Lower lobe of right lung (tissue), 2 donors: ENCODE measurements around the gene DDR2. TPM values are rescaled to one million over a fixed set of nuclear protein-coding genes. Genes with fewer than 3 reads are reported as not detected.
"Not testable (repeated sequence)": the region's sequence is repeated elsewhere in the genome, so short reads cannot be mapped to it uniquely, and the experiment has no call there.

ENCODE experiments used
- ATAC-seq, 2 donors: fragments of 200-7000 bp; cut with Tn5 transposase; one replicate each; pipeline ENCODE4 v1.9.1; 2020 to 2022; ENCODE audit warnings: mild to moderate bottlenecking in 2 of 2, moderate library complexity in 2 of 2
- DNase-seq: peaks from one replicate; pipeline ENCODE4 v3.0.0-alpha.2; 2020
- H3K27ac ChIP-seq: fragments of 200-600 bp; one replicate; pipeline ENCODE4 v1.8.0; 2022
- H3K27me3 ChIP-seq: fragments of 200-600 bp; one replicate; pipeline ENCODE4 v1.8.0; 2022; ENCODE audit warnings: low read depth
- H3K36me3 ChIP-seq: fragments of 200-600 bp; one replicate; pipeline ENCODE4 v1.8.0; 2022; ENCODE audit warnings: mild to moderate bottlenecking
- H3K4me1 ChIP-seq: fragments of 200-600 bp; one replicate; pipeline ENCODE4 v1.8.0; 2022
- H3K4me3 ChIP-seq: fragments of 200-600 bp; one replicate; pipeline ENCODE4 v1.8.0; 2022; ENCODE audit warnings: mild to moderate bottlenecking
- H3K9me3 ChIP-seq: fragments of 200-600 bp; one replicate; pipeline ENCODE4 v1.8.0; 2022
- CTCF ChIP-seq: fragments of 200-600 bp; IDR thresholded peaks from one replicate; pipeline ENCODE4 v1.8.0; 2022; ENCODE audit warnings: antibody characterized with exemption, mild to moderate bottlenecking
- intact Hi-C: fragments of 100-400 bp; cut with DNase I; formaldehyde crosslinking; loops from one replicate; pipeline ENCODE4 v1.11.0; 2022
- long read RNA-seq: library from polyadenylated mRNA; unstranded; transcript quantifications from one replicate; pipeline ENCODE4 v2.0.0, GENCODE V29; 2021
- total RNA-seq: library from RNA; stranded (reverse); fragmentation: NEBNext Ultra II Directional; extraction: Animal tissue kit (Norgen Biotek cat#: 25700); gene quantifications from one replicate; pipeline ENCODE4 v1.2.1, GENCODE V29; 2021
- donor health status: DM: no; HTN: yes; CAD: no; lungs with severe emphysema.

The DDR2 gene
- total RNA-seq, result 47.0 TPM
- long read RNA-seq, transcript DDR2-201 (18 exons, 3,096 nt), result major isoform, 9 of 36 reads
- long read RNA-seq, partial matches to known transcripts, result 20 of 36 reads
- long read RNA-seq, other reads (novel, unspliced or antisense), result 7 of 36 reads

DNA sequence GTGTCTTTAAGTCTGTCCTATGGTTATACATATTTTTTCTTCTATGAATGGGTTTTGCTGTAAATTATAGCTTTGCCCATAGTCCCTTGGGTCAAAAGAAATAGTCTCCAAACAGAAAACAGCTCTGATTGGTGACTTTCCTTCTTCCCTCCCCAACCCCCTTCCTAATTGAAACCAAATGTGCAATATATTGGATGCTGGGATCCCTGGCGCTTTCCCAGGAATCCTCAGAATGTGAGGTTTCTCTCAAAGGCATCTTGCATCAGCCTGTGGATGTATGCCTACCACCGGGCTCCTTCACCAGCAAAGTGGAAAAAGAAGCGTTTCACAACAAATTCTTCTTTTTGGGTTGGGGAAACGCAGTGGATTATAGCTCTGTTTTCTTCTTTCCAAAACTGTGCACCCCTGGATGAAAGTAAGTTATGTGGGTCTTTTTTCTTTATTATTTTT lies at the start of gene DDR2:
Gene DDR2, plus strand, starts transcription at position 248 of the 450 bp plus-strand sequence. CDS start 86,600 bp downstream, outside the sequence.
- H3K27ac ChIP-seq, result peak within 1 kb of the TSS; percentile 57
- H3K9me3 ChIP-seq, result no peaks in the 10 kb centered on the region
- no peak for TF ChIP-seq CTCF
- H3K27me3 ChIP-seq, result no peaks in the 10 kb centered on the region
- DNase-seq (no peak), ATAC-seq (peak; percentile 38 to 52)
- H3K4me1 ChIP-seq, result peaks cover 6% of the 10 kb centered on the region
- intact Hi-C loops, result no loop called here
- H3K4me3 ChIP-seq, result peak within 1 kb of the TSS; percentile 50
- H3K36me3 ChIP-seq, result no peaks in the 10 kb centered on the region

DNA sequence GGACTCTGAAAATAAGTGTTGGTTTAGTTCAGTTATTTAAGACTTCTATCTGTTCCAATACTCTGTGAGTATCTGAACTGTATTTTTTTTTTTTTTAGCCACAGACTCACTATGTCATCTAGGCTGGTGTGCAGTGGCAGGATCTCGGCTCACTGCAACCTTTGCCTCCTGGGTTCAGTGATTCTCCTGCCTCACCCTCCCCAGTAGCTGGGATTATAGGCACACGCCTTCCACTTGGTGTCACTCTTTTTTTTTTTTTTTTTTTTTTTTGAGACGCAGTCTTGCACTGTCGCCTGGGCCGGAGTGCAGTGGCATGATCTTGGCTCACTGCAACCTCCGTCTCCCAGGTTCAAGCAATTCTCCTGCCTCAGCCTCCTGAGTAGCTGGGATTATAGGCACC lies 49.4 kb upstream of the DDR2 start:
- DNase-seq, H3K4me1 ChIP-seq, H3K9me3 ChIP-seq, ATAC-seq, H3K27ac ChIP-seq, H3K4me3 ChIP-seq, H3K27me3 ChIP-seq, intact Hi-C loops: not testable (repeated sequence)
- peaks cover 58% of the 10 kb centered on the region for H3K36me3 ChIP-seq

GRCh38 chr1:162585101-162585500 lies 47.2 kb upstream of the DDR2 start:
- intact Hi-C loops, ATAC-seq: not testable (repeated sequence)

GRCh38 chr1:162587347-162587746 lies 44.9 kb upstream of the DDR2 start:
- no peak overlapping the region for H3K27ac ChIP-seq
- H3K4me3 ChIP-seq, result no peak overlapping the region
- no peaks in the 10 kb centered on the region for H3K4me1 ChIP-seq
- intact Hi-C loops, result no loop called here
- no peaks in the 10 kb centered on the region for H3K27me3 ChIP-seq
- DNase-seq (no peak), ATAC-seq (no peak)
- no peaks in the 10 kb centered on the region for H3K9me3 ChIP-seq
- H3K36me3 ChIP-seq, result peaks cover 75% of the 10 kb centered on the region
- no peak for TF ChIP-seq CTCF

More at GRCh38 chr1:162585101-162585500, 47.2 kb upstream of the DDR2 start:
- H3K27me3 ChIP-seq, H3K9me3 ChIP-seq, H3K4me3 ChIP-seq, DNase-seq, H3K27ac ChIP-seq, H3K4me1 ChIP-seq: not testable (repeated sequence)
- H3K36me3 ChIP-seq, result peaks cover 66% of the 10 kb centered on the region

DNA sequence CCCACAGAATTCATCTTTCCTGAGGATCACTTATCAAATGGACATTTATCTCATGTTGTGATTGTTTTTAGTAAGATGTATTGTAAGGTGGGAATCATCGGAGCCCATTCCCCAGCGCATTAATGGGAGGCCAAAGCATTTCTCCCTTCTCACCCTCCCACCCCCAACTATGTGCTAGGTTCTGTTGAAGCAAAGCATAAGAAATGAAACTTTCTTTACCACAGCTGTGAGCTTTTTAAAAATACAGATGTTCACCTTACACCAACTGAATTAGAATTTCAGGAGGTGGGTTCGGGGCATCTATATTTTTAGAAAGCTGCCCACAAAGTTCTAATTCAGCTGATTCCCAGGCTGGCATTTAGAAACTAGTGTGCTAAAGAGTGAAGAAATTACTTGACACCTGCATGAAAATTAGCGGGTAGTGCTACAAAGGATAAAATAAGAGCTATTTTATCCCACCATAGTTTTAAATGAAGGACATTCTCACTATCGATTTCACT lies 44.5 kb upstream of the DDR2 start:
- H3K36me3 ChIP-seq, result peaks cover 75% of the 10 kb centered on the region
- no peak for TF ChIP-seq CTCF
- intact Hi-C loops, result no loop called here
- no peaks in the 10 kb centered on the region for H3K4me1 ChIP-seq
- H3K9me3 ChIP-seq, result no peaks in the 10 kb centered on the region
- H3K27ac ChIP-seq, result no peak overlapping the region
- DNase-seq, result no peak
- H3K4me3 ChIP-seq, result no peak overlapping the region
- H3K27me3 ChIP-seq, result no peaks in the 10 kb centered on the region
- no peak for ATAC-seq

- no peak overlapping the region for H3K4me3 ChIP-seq
- intact Hi-C loops, result no loop called here
- no peaks in the 10 kb centered on the region for H3K4me1 ChIP-seq
- no peaks in the 10 kb centered on the region for H3K9me3 ChIP-seq
- H3K36me3 ChIP-seq, result peaks cover 79% of the 10 kb centered on the region
- H3K27me3 ChIP-seq, result no peaks in the 10 kb centered on the region
- no peak overlapping the region for H3K27ac ChIP-seq
- TF ChIP-seq CTCF, result no peak
- ATAC-seq (no peak), DNase-seq (no peak)
These were observed 42.2 kb upstream of the DDR2 start for GRCh38 chr1:162590101-162590500.
